IMR-90 (cell line): ENCODE measurements around the gene KLHL36. TPM values are rescaled to one million over a fixed set of nuclear protein-coding genes. Genes with fewer than 3 reads are reported as not detected.

Source experiments
- ATAC-seq: fragments of 200-7000 bp; cut with Tn5 transposase; 2 replicates; pipeline ENCODE4 v1.9.1; 2020; ENCODE audit warnings: low read depth, mild to moderate bottlenecking, moderate library complexity
- BruUV-seq: library from RNA; stranded (reverse); fragments of 400-500 nt; replicated peaks from 2 replicates; lab custom pipeline; 2021; lab: Mats Ljungman, UMichigan
- CTCF ChIA-PET: fragments of 300-600 bp; formaldehyde crosslinking; extraction: SDS; loops from one replicate; lab custom pipeline; 2021; ENCODE audit warnings: antibody characterized with exemption; lab: Yijun Ruan, JAX
- POLR2A ChIA-PET: fragments of 300-600 bp; sonication (Branson Sonifier 250); formaldehyde crosslinking; loops from one replicate; lab custom pipeline; 2022; ENCODE audit warnings: antibody characterized with exemption; ENCODE audit not compliant: unreplicated experiment; lab: Charles Lee
- DNase-seq: peaks from one replicate; pipeline ENCODE4 v3.0.0; 2013
- H2AFZ ChIP-seq: replicated peaks from 2 replicates; pipeline ENCODE3; 2013; ENCODE audit warnings: low read length, mild to moderate bottlenecking; ENCODE audit not compliant: poor library complexity
- H2AK5ac ChIP-seq: 2 replicates; pipeline ENCODE4 v1.6.1; 2013; ENCODE audit warnings: low read depth, low read length, inconsistent platforms
- H2AK9ac ChIP-seq: replicated peaks from 2 replicates; pipeline ENCODE3; 2013; ENCODE audit warnings: mild to moderate bottlenecking, low read depth, low read length, moderate library complexity; ENCODE audit not compliant: poor library complexity
- H2BK120ac ChIP-seq: 2 replicates; pipeline ENCODE4 v1.6.1; 2013; ENCODE audit warnings: low read depth, low read length, inconsistent platforms
- H2BK15ac ChIP-seq: 3 replicates; pipeline ENCODE4 v1.6.1; 2013; ENCODE audit warnings: low read depth, low read length, inconsistent platforms
- H2BK20ac ChIP-seq: 2 replicates; pipeline ENCODE4 v1.6.1; 2013; ENCODE audit warnings: low read depth, mild to moderate bottlenecking, inconsistent platforms, low read length, moderate library complexity
- H2BK5ac ChIP-seq: 2 replicates; pipeline ENCODE4 v1.6.1; 2013; ENCODE audit warnings: mild to moderate bottlenecking, low read depth, low read length, inconsistent platforms; ENCODE audit not compliant: poor library complexity, severe bottlenecking
- H3K14ac ChIP-seq: replicated peaks from 2 replicates; pipeline ENCODE4 v1.6.1; 2013; ENCODE audit warnings: low read depth, low read length, inconsistent platforms
- H3K18ac ChIP-seq: 2 replicates; pipeline ENCODE4 v1.6.1; 2013; ENCODE audit warnings: low read depth, low read length, control low read depth
- H3K23ac ChIP-seq: 2 replicates; pipeline ENCODE4 v1.6.1; 2013; ENCODE audit warnings: low read depth, low read length, inconsistent platforms
- H3K27ac ChIP-seq: 2 replicates; pipeline ENCODE4 v1.5.1; 2013; ENCODE audit warnings: mild to moderate bottlenecking, control low read depth, low read length; ENCODE audit not compliant: insufficient read depth
- H3K27me3 ChIP-seq: 2 replicates; pipeline ENCODE4 v1.6.1; 2013; ENCODE audit warnings: low read length; ENCODE audit not compliant: control insufficient read depth, insufficient read depth
- H3K36me3 ChIP-seq: 2 replicates; pipeline ENCODE4 v1.6.1; 2013; ENCODE audit warnings: low read length, mixed read lengths; ENCODE audit not compliant: control insufficient read depth, insufficient read depth
- H3K4ac ChIP-seq: 2 replicates; pipeline ENCODE4 v1.6.1; 2013; ENCODE audit warnings: low read depth, low read length, inconsistent platforms
- H3K4me1 ChIP-seq: 2 replicates; pipeline ENCODE4 v1.6.1; 2013; ENCODE audit warnings: low read length, mixed read lengths; ENCODE audit not compliant: control insufficient read depth, insufficient read depth
- H3K4me2 ChIP-seq: 2 replicates; pipeline ENCODE4 v1.6.1; 2013; ENCODE audit warnings: low read depth, mild to moderate bottlenecking, control low read depth, low read length, moderate library complexity
- H3K4me3 ChIP-seq: 2 replicates; pipeline ENCODE4 v1.5.1; 2013; ENCODE audit warnings: low read depth, mild to moderate bottlenecking, control low read depth, low read length, moderate library complexity; ENCODE audit not compliant: insufficient read depth
- H3K56ac ChIP-seq: 2 replicates; pipeline ENCODE4 v1.6.1; 2013; ENCODE audit warnings: low read length, inconsistent platforms; ENCODE audit not compliant: insufficient read depth; ENCODE audit errors: extremely low read depth
- H3K79me1 ChIP-seq, 2 experiments: 2 replicates each; pipeline ENCODE4 v1.6.1; 2013; ENCODE audit warnings: low read length in 2 of 2, inconsistent platforms in 1 of 2, low read depth in 1 of 2
- H3K9ac ChIP-seq: 2 replicates; pipeline ENCODE4 v1.6.1; 2013; ENCODE audit warnings: low read depth, low read length, control low read depth
- H3K9me1 ChIP-seq: 2 replicates; pipeline ENCODE4 v1.6.1; 2013; ENCODE audit warnings: low read length, inconsistent platforms; ENCODE audit not compliant: insufficient read depth
- H3K9me3 ChIP-seq: 2 replicates; pipeline ENCODE4 v1.6.1; 2013; ENCODE audit warnings: low read length; ENCODE audit not compliant: control insufficient read depth, insufficient read depth
- H4K20me1 ChIP-seq: 2 replicates; pipeline ENCODE4 v1.6.1; 2013; ENCODE audit warnings: low read length, inconsistent platforms; ENCODE audit not compliant: insufficient read depth
- H4K5ac ChIP-seq: 2 replicates; pipeline ENCODE4 v1.6.1; 2013; ENCODE audit warnings: mild to moderate bottlenecking, low read depth, low read length, control low read depth
- H4K8ac ChIP-seq, 2 experiments: 2 replicates each; pipeline ENCODE4 v1.6.1; 2013; ENCODE audit warnings: low read depth in 2 of 2, low read length in 2 of 2, control low read depth in 1 of 2, inconsistent platforms in 1 of 2
- H4K91ac ChIP-seq: 2 replicates; pipeline ENCODE4 v1.6.1; 2013; ENCODE audit warnings: low read depth, low read length, inconsistent platforms; ENCODE audit not compliant: insufficient read depth
- CEBPB ChIP-seq: IDR thresholded peaks from 2 replicates; pipeline ENCODE4 v1.6.1; 2012; ENCODE audit warnings: low read depth, low read length, improper control_type of control experiment
- CHD1 ChIP-seq: IDR thresholded peaks from 2 replicates; pipeline ENCODE4 v1.6.1; 2012; ENCODE audit warnings: low read depth, low read length, improper control_type of control experiment
- MAZ ChIP-seq: IDR thresholded peaks from 2 replicates; pipeline ENCODE4 v1.6.1; 2012; ENCODE audit warnings: low read depth, mild to moderate bottlenecking, low read length, improper control_type of control experiment, moderate library complexity, borderline replicate concordance
- NFE2L2 ChIP-seq: fragments of 150-350 bp; IDR thresholded peaks from 2 replicates; pipeline ENCODE4 v1.6.1; 2016; ENCODE audit warnings: low read depth, mild to moderate bottlenecking, low read length
- POLR2A ChIP-seq: IDR thresholded peaks from 2 replicates; pipeline ENCODE4 v1.6.1; 2012; ENCODE audit warnings: mild to moderate bottlenecking, low read depth, low read length
- RAD21 ChIP-seq: IDR thresholded peaks from 2 replicates; pipeline ENCODE4 v1.6.1; 2012; ENCODE audit warnings: low read length, improper control_type of control experiment
- RFX5 ChIP-seq: IDR thresholded peaks from 2 replicates; pipeline ENCODE4 v1.8.0; 2012; ENCODE audit warnings: low read depth, mild to moderate bottlenecking, low read length, moderate library complexity
- WGBS, 2 experiments: methylation state at CpG; one replicate each; pipeline versions ENCODE4 v1.1.5 to v1.1.7; 2013; ENCODE audit warnings: missing lambda C conversion rate in 2 of 2; ENCODE audit not compliant: insufficient read length in 1 of 2; ENCODE audit errors: extremely low coverage in 2 of 2; 5-methylcytosine and 5-hydroxymethylcytosine counted together
- dilution Hi-C: fragments of 300-500 bp; cut with HindIII; formaldehyde crosslinking; loops from one replicate; pipeline ENCODE4 v1.14.3; 2018; ENCODE audit warnings: low sequenced_read_pairs; ENCODE audit not compliant: unreplicated experiment
- in situ Hi-C: fragments of 300-500 bp; cut with MboI; formaldehyde crosslinking; loops from 3 replicates; pipeline ENCODE4 v1.14.3; 2019; ENCODE audit warnings: low sequenced_read_pairs, inconsistent platforms, mixed read lengths
- intact Hi-C: fragments of 100-400 bp; cut with micrococcal nuclease; formaldehyde crosslinking; loops from 2 replicates; pipeline ENCODE4 v1.10.0; 2022
- polyA plus RNA-seq, 3 experiments: library from polyadenylated mRNA; depleted of rRNA; stranded (reverse); fragments of >200 nt; gene quantifications; 2 replicates each; pipeline ENCODE4 v1.2.3, GENCODE V29; 2012; ENCODE audit warnings: low replicate concordance in 1 of 3
- total RNA-seq: library from RNA; depleted of rRNA; stranded (reverse); fragments of >200 nt; gene quantifications from 2 replicates; pipeline ENCODE4 v1.2.3, GENCODE V29; 2012
- TF ChIP-seq, protein P1 (sequence below): fragments of 150-350 bp; IDR thresholded peaks from 2 replicates; pipeline ENCODE4 v1.6.1; 2017; ENCODE audit warnings: mild to moderate bottlenecking, antibody characterized with exemption, low read length, low read depth
- TF ChIP-seq, protein P2 (sequence below): fragments of 150-350 bp; IDR thresholded peaks from 2 replicates; pipeline ENCODE4 v1.6.1; 2016; ENCODE audit warnings: low read depth, mild to moderate bottlenecking, low read length, moderate library complexity, borderline replicate concordance
- TF ChIP-seq, protein P3 (sequence below): conservative IDR thresholded peaks from 2 replicates; pipeline ENCODE4 v1.5.1; 2012; ENCODE audit warnings: mild to moderate bottlenecking, low read depth, low read length, improper control_type of control experiment

Gene KLHL36
- total and polyA plus RNA-seq, 2 of the 4 experiments (the other 2 are of a cell fraction) = 45.9 to 46.3 TPM

DNA sequence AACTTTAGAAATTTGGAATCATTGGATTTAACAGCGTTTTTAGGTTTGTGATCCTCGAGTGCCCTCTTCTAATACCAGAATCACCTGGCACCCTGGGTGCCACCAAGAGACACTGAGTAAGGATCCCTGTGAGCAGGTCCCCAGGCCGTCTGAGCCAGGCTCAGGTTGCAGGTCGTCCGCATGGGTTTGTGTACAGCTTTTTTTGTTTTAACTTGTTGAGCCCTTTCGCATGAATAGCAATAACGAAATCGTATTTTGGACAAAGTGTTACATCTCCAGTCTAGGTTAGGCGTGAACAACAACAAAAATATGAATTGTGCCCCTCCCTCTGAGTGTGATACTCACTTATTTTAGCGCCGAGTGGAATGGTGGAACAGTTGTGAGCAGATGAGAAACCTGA lies 62.4 kb downstream of the KLHL36 start:
- Histone ChIP-seq H2AFZ (no peak overlapping the region), H3K27me3 (no peaks in the 10 kb centered on the region), H3K4me3 (no peak overlapping the region), H2BK15ac (no peak overlapping the region), H4K5ac (no peak overlapping the region), H3K79me1 (peaks cover 11 to 81% of the 10 kb centered on the region in 2 experiments), H3K9ac (no peak overlapping the region), H4K91ac (no peak overlapping the region), H3K23ac (no peak overlapping the region), H3K27ac (no peak overlapping the region), H3K18ac (no peak overlapping the region), H3K36me3 (peaks cover 2% of the 10 kb centered on the region; the same call in 1 of the 2 replicates), H3K56ac (no peak overlapping the region), H3K9me3 (no peaks in the 10 kb centered on the region), H2BK120ac (no peak overlapping the region), H2AK5ac (no peak overlapping the region), H3K4ac (no peak overlapping the region), H4K20me1 (peaks cover 95% of the 10 kb centered on the region), H2BK20ac (no peak overlapping the region), H3K9me1 (peaks cover 41% of the 10 kb centered on the region), H2BK5ac (no peak overlapping the region), H3K4me2 (no peak overlapping the region), H3K4me1 (peaks cover 6% of the 10 kb centered on the region), H2AK9ac (no peak overlapping the region), H4K8ac (no peak overlapping the region), H3K14ac (no peak overlapping the region)
- CTCF ChIA-PET = no interaction called here
- BruUV-seq = no TSS peak
- intact Hi-C loops (no loop called here), in situ Hi-C loops (loop anchor here (25.0 kb wide), 1 partner anchor 423 kb away; the partner anchor contains the start of gene WFDC1), dilution Hi-C loops (no loop called here)
- no peak for TF ChIP-seq RFX5
- TF ChIP-seq, protein P1, sequence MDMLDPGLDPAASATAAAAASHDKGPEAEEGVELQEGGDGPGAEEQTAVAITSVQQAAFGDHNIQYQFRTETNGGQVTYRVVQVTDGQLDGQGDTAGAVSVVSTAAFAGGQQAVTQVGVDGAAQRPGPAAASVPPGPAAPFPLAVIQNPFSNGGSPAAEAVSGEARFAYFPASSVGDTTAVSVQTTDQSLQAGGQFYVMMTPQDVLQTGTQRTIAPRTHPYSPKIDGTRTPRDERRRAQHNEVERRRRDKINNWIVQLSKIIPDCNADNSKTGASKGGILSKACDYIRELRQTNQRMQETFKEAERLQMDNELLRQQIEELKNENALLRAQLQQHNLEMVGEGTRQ = no peak
- no peak for TF ChIP-seq MAZ
- TF ChIP-seq, protein P2, sequence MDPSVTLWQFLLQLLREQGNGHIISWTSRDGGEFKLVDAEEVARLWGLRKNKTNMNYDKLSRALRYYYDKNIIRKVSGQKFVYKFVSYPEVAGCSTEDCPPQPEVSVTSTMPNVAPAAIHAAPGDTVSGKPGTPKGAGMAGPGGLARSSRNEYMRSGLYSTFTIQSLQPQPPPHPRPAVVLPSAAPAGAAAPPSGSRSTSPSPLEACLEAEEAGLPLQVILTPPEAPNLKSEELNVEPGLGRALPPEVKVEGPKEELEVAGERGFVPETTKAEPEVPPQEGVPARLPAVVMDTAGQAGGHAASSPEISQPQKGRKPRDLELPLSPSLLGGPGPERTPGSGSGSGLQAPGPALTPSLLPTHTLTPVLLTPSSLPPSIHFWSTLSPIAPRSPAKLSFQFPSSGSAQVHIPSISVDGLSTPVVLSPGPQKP = no peak
- TF ChIP-seq POLR2A = no peak
- TF ChIP-seq CHD1 = no peak
- no peak for TF ChIP-seq RAD21
- TF ChIP-seq, protein P3, sequence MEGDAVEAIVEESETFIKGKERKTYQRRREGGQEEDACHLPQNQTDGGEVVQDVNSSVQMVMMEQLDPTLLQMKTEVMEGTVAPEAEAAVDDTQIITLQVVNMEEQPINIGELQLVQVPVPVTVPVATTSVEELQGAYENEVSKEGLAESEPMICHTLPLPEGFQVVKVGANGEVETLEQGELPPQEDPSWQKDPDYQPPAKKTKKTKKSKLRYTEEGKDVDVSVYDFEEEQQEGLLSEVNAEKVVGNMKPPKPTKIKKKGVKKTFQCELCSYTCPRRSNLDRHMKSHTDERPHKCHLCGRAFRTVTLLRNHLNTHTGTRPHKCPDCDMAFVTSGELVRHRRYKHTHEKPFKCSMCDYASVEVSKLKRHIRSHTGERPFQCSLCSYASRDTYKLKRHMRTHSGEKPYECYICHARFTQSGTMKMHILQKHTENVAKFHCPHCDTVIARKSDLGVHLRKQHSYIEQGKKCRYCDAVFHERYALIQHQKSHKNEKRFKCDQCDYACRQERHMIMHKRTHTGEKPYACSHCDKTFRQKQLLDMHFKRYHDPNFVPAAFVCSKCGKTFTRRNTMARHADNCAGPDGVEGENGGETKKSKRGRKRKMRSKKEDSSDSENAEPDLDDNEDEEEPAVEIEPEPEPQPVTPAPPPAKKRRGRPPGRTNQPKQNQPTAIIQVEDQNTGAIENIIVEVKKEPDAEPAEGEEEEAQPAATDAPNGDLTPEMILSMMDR = no peak
- TF ChIP-seq NFE2L2 = no peak
- no peak for TF ChIP-seq CEBPB
- WGBS, 2 experiments = 92% methylated on average over 7 of the region's 11 CpGs; no CpG with 5 or more reads in 1 of the 2 experiments
- DNase-seq (no peak), ATAC-seq (no peak)
- POLR2A ChIA-PET = no interaction called here
